Transverse colon (tissue), 4 donors: Measurements from ENCODE around the gene SPATA22. TPM values are rescaled to one million over a fixed set of nuclear protein-coding genes. Genes with fewer than 3 reads are reported as not detected.
"Not testable (repeated sequence)": the region's sequence is repeated elsewhere in the genome, so short reads cannot be mapped to it uniquely, and the experiment has no call there.

Experiments
- DNase-seq: peaks from one replicate; pipeline ENCODE4 v3.0.0-alpha.2; 2019
- H3K27ac ChIP-seq, 4 donors: fragments of 200-600 bp; sonication (generic); 2 replicates each; pipeline ENCODE4 v1.5.1; 2016 to 2018; ENCODE audit warnings: inconsistent platforms in 4 of 4
- H3K27me3 ChIP-seq: fragments of 200-600 bp; sonication (generic); 2 replicates; pipeline ENCODE4 v1.5.1; 2017; ENCODE audit warnings: inconsistent platforms
- H3K36me3 ChIP-seq, 4 donors: fragments of 200-600 bp; sonication (generic); 2 replicates each; pipeline ENCODE4 v1.5.1; 2017 to 2019; ENCODE audit warnings: inconsistent platforms in 4 of 4
- H3K4me1 ChIP-seq, 4 donors: fragments of 200-600 bp; sonication (generic); 2 replicates each; pipeline ENCODE4 v1.5.1; 2017 to 2020; ENCODE audit warnings: inconsistent platforms in 4 of 4
- H3K4me3 ChIP-seq, 4 donors: fragments of 200-600 bp; sonication (generic); 1 replicate in 1 of 4; 2 replicates in 3 of 4; pipeline versions ENCODE4 v1.5.1 to v1.6.1; 2017 to 2019; ENCODE audit warnings: inconsistent platforms in 4 of 4
- H3K9me3 ChIP-seq, 2 donors: fragments of 200-600 bp; sonication (generic); 2 replicates each; pipeline ENCODE4 v1.5.1; 2017 to 2019; ENCODE audit warnings: inconsistent platforms in 2 of 2
- EP300 ChIP-seq: sonication (generic); formaldehyde crosslinking; IDR thresholded peaks from one replicate; pipeline ENCODE4 v1.6.1; 2017; ENCODE audit warnings: antibody characterized with exemption, low read depth
- POLR2A ChIP-seq: fragments of 450-650 bp; IDR thresholded peaks from one replicate; pipeline ENCODE4 v1.6.1; 2016; ENCODE audit warnings: antibody characterized with exemption, mild to moderate bottlenecking, moderate library complexity
- POLR2AphosphoS5 ChIP-seq, 3 donors: sonication (generic); formaldehyde crosslinking; IDR thresholded peaks; one replicate each; pipeline ENCODE4 v1.6.1; 2016; ENCODE audit warnings: antibody characterized with exemption in 3 of 3
- WGBS, 2 donors: methylation state at CpG; one replicate each; pipeline ENCODE4 v1.1.5; 2018; ENCODE audit warnings: low coverage in 1 of 2; 5-methylcytosine and 5-hydroxymethylcytosine counted together
- in situ Hi-C, 4 donors: fragments of 200-750 bp; cut with MboI; loops; one replicate each; pipeline versions ENCODE4 v1.15.0 to v1.15.1; 2017; ENCODE audit warnings: low sequenced_read_pairs in 3 of 4, low pct_ligation_motif_present in 1 of 4, low pct_unique_long_range_greater_than_20kb in 1 of 4
- intact Hi-C: fragments of 100-400 bp; cut with DNase I; formaldehyde crosslinking; loops from one replicate; pipeline ENCODE4 v1.15.1; 2023; ENCODE audit warnings: low total_unique reads
- total RNA-seq, 4 donors: library from RNA; depleted of rRNA; stranded (reverse); fragments of >200 nt; gene quantifications; one replicate each; pipeline ENCODE4 v1.1.0, GENCODE V29; 2016
- TF ChIP-seq, protein P1 (sequence below), 5 experiments: fragments of 200-600 bp in 3 of 5; fragments of 450-650 bp in 2 of 5; sonication (generic) in 3 of 5; IDR thresholded peaks; 1 replicate in 2 of 5; 2 replicates in 3 of 5; pipeline ENCODE4 v1.5.1; 2016 to 2017; ENCODE audit warnings: antibody characterized with exemption in 5 of 5, inconsistent platforms in 3 of 5, mild to moderate bottlenecking in 2 of 5, moderate library complexity in 1 of 5

The SPATA22 gene
- total RNA-seq, 4 donors from 2014 or later = not detected

DNA sequence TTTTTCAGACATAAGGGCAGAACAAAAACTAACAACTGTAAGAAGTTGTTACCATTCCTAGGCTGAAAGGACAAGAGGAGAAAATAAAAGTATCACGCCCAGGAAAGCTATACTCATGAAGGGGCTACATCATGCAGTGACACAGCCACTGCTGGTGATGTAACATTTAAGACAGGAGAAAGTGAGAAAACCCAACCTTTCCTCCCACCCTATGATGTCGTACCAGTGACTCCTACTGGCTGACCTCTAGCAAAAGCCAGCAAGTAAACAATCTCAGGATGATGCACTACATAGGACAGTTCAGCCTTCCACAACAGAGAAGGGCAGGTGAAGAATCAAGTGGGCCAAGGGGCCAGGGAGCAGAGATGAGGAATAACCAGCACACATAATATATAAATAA is 24.0 kb downstream of the SPATA22 start:
- Histone ChIP-seq H3K27ac (peak overlapping the region in 2 of 4 donors; percentile 34 to 38), H3K9me3 (no peaks in the 10 kb centered on the region), H3K27me3 (no peaks in the 10 kb centered on the region), H3K36me3 (no peaks in the 10 kb centered on the region), H3K4me1 (peaks cover 0 to 16% (median 7%) of the 10 kb centered on the region in 4 donors), H3K4me3 (no peak overlapping the region)
- TF ChIP-seq EP300 (no peak), POLR2AphosphoS5 (IDR thresholded peaks at IDR 0.05) (no peak), POLR2A (no peak)
- TF ChIP-seq, protein P1, sequence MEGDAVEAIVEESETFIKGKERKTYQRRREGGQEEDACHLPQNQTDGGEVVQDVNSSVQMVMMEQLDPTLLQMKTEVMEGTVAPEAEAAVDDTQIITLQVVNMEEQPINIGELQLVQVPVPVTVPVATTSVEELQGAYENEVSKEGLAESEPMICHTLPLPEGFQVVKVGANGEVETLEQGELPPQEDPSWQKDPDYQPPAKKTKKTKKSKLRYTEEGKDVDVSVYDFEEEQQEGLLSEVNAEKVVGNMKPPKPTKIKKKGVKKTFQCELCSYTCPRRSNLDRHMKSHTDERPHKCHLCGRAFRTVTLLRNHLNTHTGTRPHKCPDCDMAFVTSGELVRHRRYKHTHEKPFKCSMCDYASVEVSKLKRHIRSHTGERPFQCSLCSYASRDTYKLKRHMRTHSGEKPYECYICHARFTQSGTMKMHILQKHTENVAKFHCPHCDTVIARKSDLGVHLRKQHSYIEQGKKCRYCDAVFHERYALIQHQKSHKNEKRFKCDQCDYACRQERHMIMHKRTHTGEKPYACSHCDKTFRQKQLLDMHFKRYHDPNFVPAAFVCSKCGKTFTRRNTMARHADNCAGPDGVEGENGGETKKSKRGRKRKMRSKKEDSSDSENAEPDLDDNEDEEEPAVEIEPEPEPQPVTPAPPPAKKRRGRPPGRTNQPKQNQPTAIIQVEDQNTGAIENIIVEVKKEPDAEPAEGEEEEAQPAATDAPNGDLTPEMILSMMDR (IDR thresholded peaks at IDR 0.05) = no peak
- in situ Hi-C loops (no loop called here), intact Hi-C loops (no loop called here)
- 59 to 76% methylated on average over 2 of the region's 2 CpGs for WGBS, 2 donors
- no peak for DNase-seq

DNA sequence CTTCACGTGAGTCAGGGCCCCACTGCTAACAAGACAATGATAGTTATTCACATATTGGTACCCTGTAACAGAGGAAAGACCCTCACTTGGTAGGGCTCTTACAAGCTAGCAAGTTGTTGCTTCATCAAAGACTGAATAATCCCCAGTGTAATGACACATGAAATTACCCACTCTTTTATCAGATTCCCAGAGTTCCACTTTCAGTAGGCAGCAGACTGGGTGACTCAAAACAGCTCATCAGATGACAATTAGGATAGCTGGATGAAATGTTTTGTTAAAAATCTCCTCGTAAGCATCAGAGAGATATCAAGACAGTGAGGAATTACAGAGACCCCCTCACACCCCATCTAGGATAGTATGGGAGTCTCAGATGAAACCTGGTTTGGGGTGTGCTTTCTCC is 31.2 kb downstream of the SPATA22 start:
- Histone ChIP-seq H3K36me3 (no peaks in the 10 kb centered on the region), H3K4me3 (no peak overlapping the region), H3K27ac (no peak overlapping the region), H3K4me1 (no peaks in the 10 kb centered on the region), H3K9me3 (no peaks in the 10 kb centered on the region), H3K27me3 (peaks cover 8% of the 10 kb centered on the region)
- no peak for DNase-seq
- in situ Hi-C loops = no loop called here
- TF ChIP-seq, protein P1 (IDR thresholded peaks at IDR 0.05) = no peak
- TF ChIP-seq EP300 (no peak), POLR2AphosphoS5 (IDR thresholded peaks at IDR 0.05) (no peak), POLR2A (no peak)
- WGBS, 2 donors = 73 to 76% methylated on average over 2 of the region's 2 CpGs
- intact Hi-C loops = no loop called here

DNA sequence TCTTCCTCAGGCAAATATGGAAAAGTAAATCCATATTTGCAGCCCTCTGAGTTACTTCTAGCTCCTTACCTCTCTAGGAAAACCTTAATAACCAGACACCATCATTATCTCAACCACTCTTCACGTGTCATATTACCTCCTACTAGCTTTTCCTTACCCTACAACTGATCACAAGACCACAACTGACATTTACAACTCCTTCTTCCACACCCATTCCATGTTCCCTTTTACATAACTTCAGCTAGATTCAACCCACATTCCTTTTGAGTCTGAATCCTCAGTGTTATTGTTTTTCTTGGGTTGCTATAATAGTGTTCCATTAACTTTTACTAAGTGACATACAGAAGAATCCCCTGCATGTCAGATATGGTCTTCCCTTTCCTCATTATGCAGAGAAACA is 33.3 kb downstream of the SPATA22 start:
- Histone ChIP-seq H3K36me3 (no peaks in the 10 kb centered on the region), H3K4me3 (no peak overlapping the region), H3K4me1 (no peaks in the 10 kb centered on the region), H3K27ac (no peak overlapping the region), H3K9me3 (no peaks in the 10 kb centered on the region), H3K27me3 (peaks cover 8% of the 10 kb centered on the region)
- TF ChIP-seq POLR2AphosphoS5 (IDR thresholded peaks at IDR 0.05) (no peak), EP300 (no peak), POLR2A (no peak)
- TF ChIP-seq, protein P1 (IDR thresholded peaks at IDR 0.05) = no peak
- intact Hi-C loops = no loop called here
- WGBS, 2 donors = 64 to 71% methylated on average over 1 of the region's 1 CpG
- no peak for DNase-seq
- in situ Hi-C loops = no loop called here

DNA sequence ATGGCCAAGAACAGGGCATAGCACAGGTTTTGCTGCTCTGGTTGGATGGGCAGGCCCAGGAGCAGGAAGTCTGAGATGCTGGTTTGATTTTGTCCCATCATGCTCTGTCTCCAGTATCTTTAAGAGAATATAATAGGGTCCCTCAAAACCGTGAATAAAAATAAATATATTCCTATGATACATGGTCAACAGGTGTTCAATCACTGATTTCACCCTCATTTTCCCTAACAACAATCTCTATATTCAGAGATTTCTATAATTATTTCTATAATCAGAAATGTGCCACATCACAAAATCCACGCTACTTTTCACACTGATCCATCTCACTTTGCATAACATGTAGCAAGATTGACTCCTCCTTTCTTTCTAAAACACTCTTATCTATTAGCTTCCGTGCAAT is 37.9 kb downstream of the SPATA22 start, which contains the start of gene OR1E2:
OR1E2 (minus strand) TSS at position 101 of the 400 bp plus-strand sequence; CDS start at position 101, 0 bp downstream.
- DNase-seq = no peak
- H3K4me3 ChIP-seq = no peak within 1 kb of the TSS
- no peak within 1 kb of the TSS for H3K27ac ChIP-seq
- H3K4me1 ChIP-seq = no peaks in the 10 kb centered on the region
- in situ Hi-C loops (no loop called here), intact Hi-C loops (no loop called here)
- TF ChIP-seq POLR2AphosphoS5 (IDR thresholded peaks at IDR 0.05) (no peak), POLR2A (no peak), EP300 (no peak)
- TF ChIP-seq, protein P1 (IDR thresholded peaks at IDR 0.05) = no peak
- H3K27me3 ChIP-seq = peaks cover 8% of the 10 kb centered on the region
- WGBS, 2 donors = 67 to 72% methylated on average over 3 of the region's 3 CpGs
- H3K36me3 ChIP-seq = no peaks in the 10 kb centered on the region
- no peaks in the 10 kb centered on the region for H3K9me3 ChIP-seq

DNA sequence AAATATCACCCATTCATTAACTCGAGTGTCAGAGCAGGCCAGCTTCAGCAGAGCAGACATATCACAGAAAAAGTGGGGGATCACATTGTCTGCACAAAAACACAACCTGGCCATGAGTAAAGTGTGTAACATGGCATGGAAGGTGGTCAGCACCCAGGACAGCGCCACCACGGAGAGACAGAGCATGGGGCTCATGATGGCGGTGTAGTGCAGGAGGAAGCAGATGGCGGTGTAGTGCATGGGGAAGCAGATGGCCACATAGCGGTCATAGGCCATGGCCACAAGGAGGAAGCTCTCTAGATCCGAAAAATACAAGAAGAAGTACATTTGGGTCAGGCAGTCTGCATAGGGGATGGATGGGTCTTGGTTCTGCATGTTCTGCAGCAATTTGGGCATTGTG is 38.4 kb downstream of the SPATA22 start:
- WGBS, 2 donors = 50% methylated on average over 7 of the region's 7 CpGs; no CpG with 5 or more reads in 1 of the 2 donors
- in situ Hi-C loops, DNase-seq: not testable (repeated sequence)

More for the DNA sequence above, 38.4 kb downstream of the SPATA22 start:
- H3K4me1 ChIP-seq, H3K27me3 ChIP-seq, H3K36me3 ChIP-seq, intact Hi-C loops, H3K4me3 ChIP-seq, H3K27ac ChIP-seq, H3K9me3 ChIP-seq: not testable (repeated sequence)
